Vagina (tissue), 2 donors: ENCODE measurements around the gene MAP3K13. TPM values are rescaled to one million over a fixed set of nuclear protein-coding genes. Genes with fewer than 3 reads are reported as not detected.

Experiments
- DNase-seq, 2 donors: peaks; one replicate each; pipeline ENCODE4 v3.0.0-alpha.2; 2017; ENCODE audit errors: extremely low spot score in 2 of 2
- H3K27ac ChIP-seq: fragments of 200-600 bp; sonication (generic); one replicate; pipeline ENCODE4 v1.5.1; 2019
- H3K27me3 ChIP-seq: fragments of 200-600 bp; sonication (generic); one replicate; pipeline ENCODE4 v1.5.1; 2019
- H3K36me3 ChIP-seq, 2 donors: fragments of 200-600 bp; sonication (generic); one replicate each; pipeline ENCODE4 v1.5.1; 2017 to 2019
- H3K4me1 ChIP-seq: fragments of 200-600 bp; sonication (generic); one replicate; pipeline ENCODE4 v1.5.1; 2019
- H3K4me3 ChIP-seq, 2 donors: fragments of 200-600 bp; sonication (generic); 1 replicate in 1 of 2; 2 replicates in 1 of 2; pipeline ENCODE4 v1.5.1; 2016 to 2019
- H3K9me3 ChIP-seq: fragments of 200-600 bp; sonication (generic); one replicate; pipeline ENCODE4 v1.5.1; 2019
- POLR2AphosphoS5 ChIP-seq, 2 donors: sonication (generic); formaldehyde crosslinking; IDR thresholded peaks; one replicate each; pipeline ENCODE4 v1.9.0; 2017; ENCODE audit warnings: antibody characterized with exemption in 2 of 2, mild to moderate bottlenecking in 2 of 2, low read depth in 1 of 2; ENCODE audit not compliant: insufficient read depth in 1 of 2
- intact Hi-C: fragments of 100-400 bp; cut with DNase I; formaldehyde crosslinking; loops from one replicate; pipeline ENCODE4 v1.15.1; 2023
- total RNA-seq: library from RNA; depleted of rRNA; stranded (reverse); fragments of >200 nt; gene quantifications from one replicate; pipeline ENCODE4 v1.2.3, GENCODE V29; 2016
- TF ChIP-seq, protein P1 (sequence below), 3 experiments: fragments of 450-650 bp in 2 of 3; fragments of 200-600 bp in 1 of 3; sonication (generic) in 1 of 3; IDR thresholded peaks; one replicate each; pipeline ENCODE4 v1.5.1; 2017 to 2019; ENCODE audit warnings: antibody characterized with exemption in 3 of 3, mild to moderate bottlenecking in 2 of 3, moderate library complexity in 2 of 3

MAP3K13 gene
- total RNA-seq, 1 donor from 2014 or later: 8.3 TPM

DNA sequence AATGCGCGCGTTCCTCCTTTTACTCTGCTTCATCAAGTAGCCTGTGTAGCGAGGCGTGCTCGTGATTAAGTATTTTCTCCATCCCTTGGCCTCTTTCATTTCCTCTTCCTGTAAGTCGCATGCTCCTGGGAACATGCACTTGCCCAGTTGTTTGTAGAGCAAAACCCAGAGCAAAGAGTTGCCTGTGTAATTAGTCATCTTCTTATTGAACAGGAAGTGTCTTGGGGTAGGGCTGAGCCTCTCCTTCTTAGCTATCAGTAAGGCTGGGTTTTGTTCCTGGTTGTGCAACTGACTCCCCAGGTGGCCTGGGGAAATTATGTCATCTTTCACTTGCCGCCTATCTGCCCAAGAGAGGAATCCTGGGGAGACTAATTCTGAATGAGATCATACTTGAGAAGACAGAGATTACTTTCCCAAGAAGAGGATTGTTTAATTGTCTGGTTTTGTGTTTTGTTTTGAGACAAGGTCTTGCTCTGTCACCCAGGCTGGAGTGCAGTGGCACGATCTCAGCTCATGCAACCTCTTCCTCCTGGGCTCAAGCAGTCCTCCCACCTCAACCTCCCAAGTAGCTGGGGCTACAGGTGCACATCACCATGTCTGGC lies 174.5 kb downstream of the MAP3K13 start:
- Histone ChIP-seq H3K36me3 (no peaks in the 10 kb centered on the region), H3K4me1 (no peaks in the 10 kb centered on the region), H3K27ac (no peak overlapping the region), H3K4me3 (no peak overlapping the region), H3K9me3 (no peaks in the 10 kb centered on the region), H3K27me3 (no peaks in the 10 kb centered on the region)
- DNase-seq: no peak
- TF ChIP-seq, protein P1, sequence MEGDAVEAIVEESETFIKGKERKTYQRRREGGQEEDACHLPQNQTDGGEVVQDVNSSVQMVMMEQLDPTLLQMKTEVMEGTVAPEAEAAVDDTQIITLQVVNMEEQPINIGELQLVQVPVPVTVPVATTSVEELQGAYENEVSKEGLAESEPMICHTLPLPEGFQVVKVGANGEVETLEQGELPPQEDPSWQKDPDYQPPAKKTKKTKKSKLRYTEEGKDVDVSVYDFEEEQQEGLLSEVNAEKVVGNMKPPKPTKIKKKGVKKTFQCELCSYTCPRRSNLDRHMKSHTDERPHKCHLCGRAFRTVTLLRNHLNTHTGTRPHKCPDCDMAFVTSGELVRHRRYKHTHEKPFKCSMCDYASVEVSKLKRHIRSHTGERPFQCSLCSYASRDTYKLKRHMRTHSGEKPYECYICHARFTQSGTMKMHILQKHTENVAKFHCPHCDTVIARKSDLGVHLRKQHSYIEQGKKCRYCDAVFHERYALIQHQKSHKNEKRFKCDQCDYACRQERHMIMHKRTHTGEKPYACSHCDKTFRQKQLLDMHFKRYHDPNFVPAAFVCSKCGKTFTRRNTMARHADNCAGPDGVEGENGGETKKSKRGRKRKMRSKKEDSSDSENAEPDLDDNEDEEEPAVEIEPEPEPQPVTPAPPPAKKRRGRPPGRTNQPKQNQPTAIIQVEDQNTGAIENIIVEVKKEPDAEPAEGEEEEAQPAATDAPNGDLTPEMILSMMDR (IDR thresholded peaks at IDR 0.05): no peak
- peak in 1 of 2 donors; percentile 52 for TF ChIP-seq POLR2AphosphoS5 (IDR thresholded peaks at IDR 0.05; ENCODE audit: insufficient read depth in 1 of 2, low read depth in 1 of 2)
- intact Hi-C loops: no loop called here

Other genes with a start within 250 kb of the MAP3K13 start
- gene C3orf70, start 210.1 kb upstream of the MAP3K13 start, total RNA-seq: 5.6 TPM
- 8.1 TPM for gene EHHADH, start 109.1 kb upstream of the MAP3K13 start, total RNA-seq
- gene TMEM41A, start 135.9 kb downstream of the MAP3K13 start, total RNA-seq: 9.6 TPM
- gene LIPH, start 189.5 kb downstream of the MAP3K13 start, total RNA-seq: 2.7 TPM
- 13.8 TPM for gene SENP2, start 223.2 kb downstream of the MAP3K13 start, total RNA-seq